Mesendoderm (in vitro differentiated cells): ENCODE measurements around the gene ARHGEF4.

Source experiments
- DNase-seq: peaks from one replicate; pipeline ENCODE4 v3.0.0; 2013
- H2AK5ac ChIP-seq: 2 replicates; pipeline ENCODE4 v1.6.1; 2013; ENCODE audit warnings: low read length, inconsistent platforms
- H2BK120ac ChIP-seq: 2 replicates; pipeline ENCODE4 v1.6.1; 2013; ENCODE audit warnings: low read depth, mild to moderate bottlenecking, low read length, moderate library complexity, mixed read lengths
- H2BK15ac ChIP-seq: replicated peaks from 2 replicates; pipeline ENCODE4 v1.6.1; 2013; ENCODE audit warnings: low read depth, mild to moderate bottlenecking, moderate library complexity
- H2BK5ac ChIP-seq: 2 replicates; pipeline ENCODE4 v1.6.1; 2013; ENCODE audit warnings: low read length, inconsistent platforms
- H3K18ac ChIP-seq: 2 replicates; pipeline ENCODE4 v1.6.1; 2013; ENCODE audit warnings: mild to moderate bottlenecking, low read length, mixed read lengths
- H3K23ac ChIP-seq: one replicate; pipeline ENCODE4 v1.6.1; 2013; ENCODE audit warnings: low read length
- H3K27ac ChIP-seq: 2 replicates; pipeline ENCODE4 v1.5.1; 2013; ENCODE audit warnings: low read depth, mild to moderate bottlenecking, inconsistent platforms, low read length, moderate library complexity
- H3K27me3 ChIP-seq: 2 replicates; pipeline ENCODE4 v1.6.1; 2013; ENCODE audit warnings: low read length, control low read depth, mild to moderate bottlenecking, inconsistent platforms; ENCODE audit not compliant: insufficient read depth, poor library complexity
- H3K36me3 ChIP-seq: 2 replicates; pipeline ENCODE4 v1.6.1; 2013; ENCODE audit warnings: low read length, inconsistent platforms; ENCODE audit not compliant: control insufficient read depth, insufficient read depth
- H3K4ac ChIP-seq: one replicate; pipeline ENCODE4 v1.6.1; 2013; ENCODE audit warnings: low read depth, mild to moderate bottlenecking, low read length, moderate library complexity
- H3K4me1 ChIP-seq: 2 replicates; pipeline ENCODE4 v1.6.1; 2013; ENCODE audit warnings: low read depth, low read length, inconsistent platforms; ENCODE audit not compliant: control insufficient read depth
- H3K4me2 ChIP-seq: 2 replicates; pipeline ENCODE4 v1.6.1; 2013; ENCODE audit warnings: low read length
- H3K4me3 ChIP-seq: 2 replicates; pipeline ENCODE4 v1.5.1; 2013; ENCODE audit warnings: mild to moderate bottlenecking, low read length
- H3K56ac ChIP-seq: one replicate; pipeline ENCODE4 v1.6.1; 2013; ENCODE audit warnings: low read length
- H3K79me1 ChIP-seq: 2 replicates; pipeline ENCODE4 v1.6.1; 2013; ENCODE audit warnings: low read length, inconsistent platforms
- H3K79me2 ChIP-seq: 2 replicates; pipeline ENCODE4 v1.6.1; 2013; ENCODE audit warnings: mild to moderate bottlenecking, low read length; ENCODE audit not compliant: control insufficient read depth, insufficient read depth
- H3K9ac ChIP-seq: 2 replicates; pipeline ENCODE4 v1.6.1; 2013; ENCODE audit warnings: low read length, inconsistent platforms
- H4K5ac ChIP-seq: one replicate; pipeline ENCODE4 v1.6.1; 2013; ENCODE audit warnings: low read length
- H4K8ac ChIP-seq: one replicate; pipeline ENCODE4 v1.6.1; 2013; ENCODE audit warnings: low read depth, mild to moderate bottlenecking, control low read depth, low read length, moderate library complexity
- WGBS: extraction: QIAGEN DNeasy Blood & Tissue Kit; methylation state at CpG from one replicate; pipeline ENCODE4 v1.1.7; 2013; ENCODE audit warnings: low lambda C conversion rate, missing lambda C conversion rate; ENCODE audit not compliant: insufficient coverage; ENCODE audit errors: extremely low coverage; 5-methylcytosine and 5-hydroxymethylcytosine counted together

The ARHGEF4 gene

DNA sequence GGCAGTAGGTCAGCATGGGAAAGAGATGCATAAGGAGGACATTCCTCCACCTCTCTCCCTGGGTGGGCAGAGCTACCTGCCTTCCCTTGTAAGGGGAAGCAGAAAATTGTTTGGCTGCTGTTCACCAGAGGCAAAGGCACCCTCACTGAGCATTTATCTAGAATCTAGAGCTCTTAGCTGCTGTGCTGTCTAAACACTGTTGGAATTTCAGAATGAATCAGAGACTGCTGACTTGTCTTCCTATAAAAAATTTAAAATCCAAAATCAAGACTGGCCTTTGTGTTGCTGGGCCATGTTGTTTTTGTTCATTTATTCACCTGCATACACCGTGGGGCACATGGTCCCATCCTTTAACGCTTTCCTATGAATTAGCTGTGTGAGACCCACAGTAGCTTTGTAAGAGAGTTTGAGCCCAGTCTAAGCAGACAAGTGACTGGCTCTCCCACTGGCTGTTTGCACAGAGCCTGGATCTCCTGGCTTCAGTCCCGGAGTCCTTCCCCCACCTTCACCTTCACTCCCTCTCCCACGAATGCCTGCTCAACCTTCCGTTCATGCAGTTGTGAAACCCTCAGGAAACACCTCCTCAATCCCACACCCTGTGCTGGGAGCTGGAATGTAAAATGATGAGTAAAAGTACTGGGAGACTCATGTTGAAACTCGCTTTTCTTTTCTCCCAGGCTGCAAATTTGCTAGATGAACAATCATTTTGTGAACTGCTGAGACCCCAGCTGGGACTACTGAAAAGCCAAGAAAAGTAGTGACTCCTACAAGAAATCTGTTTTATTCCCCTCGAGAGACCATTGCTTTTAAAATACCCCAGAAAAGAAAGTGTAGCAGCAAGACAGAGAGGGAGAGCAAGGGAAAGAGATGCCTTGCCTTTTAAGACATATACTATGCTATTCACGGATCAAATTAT lies 180.4 kb downstream of the ARHGEF4 start:
- no peak for DNase-seq
- H3K56ac ChIP-seq: no peak overlapping the region
- no peak overlapping the region for H3K27ac ChIP-seq

GRCh38 chr2:131022731-131023130 lies 186.0 kb downstream of the ARHGEF4 start:
- Histone ChIP-seq H3K18ac (no peak overlapping the region), H3K4me3 (no peak overlapping the region), H3K27me3 (no peaks in the 10 kb centered on the region), H3K9ac (no peak overlapping the region), H3K23ac (no peak overlapping the region), H3K56ac (no peak overlapping the region), H2AK5ac (no peak overlapping the region), H2BK5ac (no peak overlapping the region), H4K5ac (no peak overlapping the region), H2BK120ac (no peak overlapping the region), H3K79me1 (no peaks in the 10 kb centered on the region), H3K4me2 (no peak overlapping the region), H3K79me2 (no peaks in the 10 kb centered on the region), H3K4me1 (no peaks in the 10 kb centered on the region), H3K36me3 (no peaks in the 10 kb centered on the region), H2BK15ac (no peak overlapping the region), H4K8ac (no peak overlapping the region), H3K27ac (no peak overlapping the region), H3K4ac (no peak overlapping the region)
- no CpG with 5 or more reads among the region's 1 CpG for WGBS
- DNase-seq: no peak

More for the DNA sequence above, 180.4 kb downstream of the ARHGEF4 start:
- Histone ChIP-seq H3K27me3 (no peaks in the 10 kb centered on the region), H3K18ac (no peak overlapping the region), H4K8ac (no peak overlapping the region), H3K4me1 (no peaks in the 10 kb centered on the region), H3K9ac (no peak overlapping the region), H3K4me2 (no peak overlapping the region), H3K4ac (no peak overlapping the region), H3K36me3 (no peaks in the 10 kb centered on the region), H3K79me1 (no peaks in the 10 kb centered on the region), H2BK5ac (no peak overlapping the region), H3K79me2 (no peaks in the 10 kb centered on the region), H2BK120ac (no peak overlapping the region), H2AK5ac (no peak overlapping the region), H2BK15ac (no peak overlapping the region), H4K5ac (no peak overlapping the region), H3K23ac (no peak overlapping the region), H3K4me3 (no peak overlapping the region)
- no CpG with 5 or more reads among the region's 8 CpGs for WGBS

DNA sequence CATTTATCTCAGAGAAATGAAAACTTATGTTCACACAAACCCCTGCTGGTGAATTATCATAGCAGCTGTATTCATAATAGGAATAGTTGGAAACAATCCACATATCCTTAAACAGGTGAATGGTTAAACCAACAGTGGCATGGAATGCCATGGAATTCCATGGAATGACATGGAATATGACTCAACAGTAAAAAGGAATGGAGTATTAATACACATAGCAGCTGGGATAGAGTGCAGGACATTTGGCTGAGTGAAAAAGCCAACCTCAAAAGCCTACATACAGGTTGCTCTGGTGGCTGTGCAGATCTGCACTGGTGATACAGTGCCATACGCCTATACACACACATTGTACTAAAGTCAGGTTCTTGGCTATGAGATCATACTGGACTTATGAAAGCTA lies 187.0 kb downstream of the ARHGEF4 start:
- no peak overlapping the region for H3K27ac ChIP-seq
- DNase-seq: no peak
- no peak overlapping the region for H2BK15ac ChIP-seq
- no peak overlapping the region for H3K23ac ChIP-seq
- H3K4me3 ChIP-seq: no peak overlapping the region
- no peak overlapping the region for H3K9ac ChIP-seq
- H3K56ac ChIP-seq: no peak overlapping the region
- H4K8ac ChIP-seq: no peak overlapping the region
- no peak overlapping the region for H2BK5ac ChIP-seq
- no peak overlapping the region for H2AK5ac ChIP-seq
- H3K27me3 ChIP-seq: no peaks in the 10 kb centered on the region
- H3K79me2 ChIP-seq: no peaks in the 10 kb centered on the region
- no CpG with 5 or more reads among the region's 1 CpG for WGBS
- no peaks in the 10 kb centered on the region for H3K36me3 ChIP-seq
- H3K4me2 ChIP-seq: no peak overlapping the region
- no peak overlapping the region for H4K5ac ChIP-seq
- H2BK120ac ChIP-seq: no peak overlapping the region
- no peaks in the 10 kb centered on the region for H3K79me1 ChIP-seq
- H3K18ac ChIP-seq: no peak overlapping the region
- no peaks in the 10 kb centered on the region for H3K4me1 ChIP-seq
- H3K4ac ChIP-seq: no peak overlapping the region

DNA sequence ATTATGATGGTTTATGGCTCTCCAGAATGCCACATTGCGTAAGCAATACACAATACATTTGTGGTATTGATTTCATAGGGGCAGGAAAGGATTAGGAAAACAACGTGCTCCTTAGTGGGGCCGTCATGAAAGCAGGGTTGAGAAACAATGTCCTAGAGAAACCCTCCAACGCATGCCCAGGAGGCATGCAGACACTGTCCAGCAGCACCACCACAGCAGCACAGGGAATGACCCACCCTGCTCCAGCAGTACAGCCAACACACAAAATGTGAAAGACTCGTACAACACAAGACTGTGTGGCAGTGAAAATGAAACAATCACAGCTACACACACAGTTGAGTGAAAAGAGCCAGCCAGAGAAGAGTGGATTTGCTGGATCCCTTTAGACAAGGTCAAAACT lies 190.2 kb downstream of the ARHGEF4 start:
- no peak overlapping the region for H3K4me2 ChIP-seq
- no peak overlapping the region for H2BK5ac ChIP-seq
- H2BK15ac ChIP-seq: no peak overlapping the region
- H4K8ac ChIP-seq: no peak overlapping the region
- no peaks in the 10 kb centered on the region for H3K4me1 ChIP-seq
- H2AK5ac ChIP-seq: no peak overlapping the region
- H3K4ac ChIP-seq: no peak overlapping the region
- H4K5ac ChIP-seq: no peak overlapping the region
- DNase-seq: no peak
- no peak overlapping the region for H3K18ac ChIP-seq
- H3K79me2 ChIP-seq: no peaks in the 10 kb centered on the region
- H3K36me3 ChIP-seq: no peaks in the 10 kb centered on the region
- H3K27me3 ChIP-seq: no peaks in the 10 kb centered on the region
- H3K23ac ChIP-seq: no peak overlapping the region
- H3K79me1 ChIP-seq: no peaks in the 10 kb centered on the region
- no peak overlapping the region for H3K56ac ChIP-seq
- H2BK120ac ChIP-seq: no peak overlapping the region
- WGBS: no CpG with 5 or more reads among the region's 5 CpGs
- no peak overlapping the region for H3K27ac ChIP-seq
- H3K9ac ChIP-seq: no peak overlapping the region
- H3K4me3 ChIP-seq: no peak overlapping the region

GRCh38 chr2:131027566-131028528 lies 191.1 kb downstream of the ARHGEF4 start:
- Histone ChIP-seq H3K4me3 (no peak overlapping the region), H3K4me2 (no peak overlapping the region), H4K5ac (no peak overlapping the region), H2BK120ac (no peak overlapping the region), H3K4ac (no peak overlapping the region), H3K18ac (no peak overlapping the region), H3K79me2 (no peaks in the 10 kb centered on the region), H3K27ac (no peak overlapping the region), H3K9ac (no peak overlapping the region), H4K8ac (no peak overlapping the region), H2BK5ac (no peak overlapping the region), H3K79me1 (no peaks in the 10 kb centered on the region), H2AK5ac (no peak overlapping the region), H3K56ac (no peak overlapping the region), H3K27me3 (no peaks in the 10 kb centered on the region), H3K36me3 (no peaks in the 10 kb centered on the region), H2BK15ac (no peak overlapping the region), H3K4me1 (no peaks in the 10 kb centered on the region), H3K23ac (no peak overlapping the region)
- no CpG with 5 or more reads among the region's 12 CpGs for WGBS
- no peak for DNase-seq
